GM21786 (cell line): Measurements from ENCODE around the gene TAF11L4.
"Not testable (repeated sequence)": the region's sequence is repeated elsewhere in the genome, so short reads cannot be mapped to it uniquely, and the experiment has no call there.

ENCODE experiments used
- ATAC-seq: cut with Tn5 transposase; IDR thresholded peaks from one replicate; pipeline ENCODE4 v1.9.1; 2021; ENCODE audit not compliant: unreplicated experiment

TAF11L4 gene

GRCh38 chr5:17521501-17521900 lies at the start of gene TAF11L4:
TAF11L4 (plus strand) TSS chr5:17521801.
- ATAC-seq = not testable (repeated sequence)

DNA sequence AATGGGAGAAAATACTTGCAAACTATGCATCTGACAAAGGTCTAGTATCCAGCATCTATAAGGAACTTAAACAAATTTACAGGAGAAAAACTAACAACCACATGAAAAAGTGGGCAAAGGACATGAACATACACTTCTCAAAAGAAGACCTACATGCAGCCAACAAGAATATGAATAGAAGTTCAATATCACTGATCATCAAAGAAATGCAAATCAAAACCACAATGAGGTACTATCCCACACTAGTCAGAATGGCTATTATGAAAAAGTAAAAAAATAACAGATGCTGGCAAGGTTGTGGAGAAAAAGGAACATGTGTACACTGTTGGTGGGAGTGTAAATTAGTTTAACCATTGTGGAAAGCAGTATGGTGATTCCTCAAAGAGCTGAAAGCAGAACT lies 46.5 kb upstream of the TAF11L4 start:
- ATAC-seq = not testable (repeated sequence)

DNA sequence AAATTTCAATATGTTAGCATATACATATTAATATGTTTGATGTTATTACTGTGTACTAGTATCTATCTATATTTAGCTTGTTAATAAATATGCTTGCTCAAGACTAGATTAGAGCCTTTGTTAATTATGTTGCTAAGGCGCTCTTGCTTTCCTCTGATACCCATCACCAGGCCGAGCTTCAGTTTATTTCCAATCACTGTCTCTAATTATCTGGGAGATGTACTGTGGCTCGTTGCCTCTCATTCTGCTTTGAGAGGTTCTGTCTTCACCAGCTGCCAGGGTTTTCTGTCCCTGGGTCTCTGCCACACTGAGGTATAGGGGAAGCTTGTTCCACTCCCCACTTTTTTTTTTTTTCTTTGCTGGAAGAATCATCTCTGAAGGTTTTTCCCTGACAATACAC lies 44.6 kb upstream of the TAF11L4 start:
- no peak for ATAC-seq

GRCh38 chr5:17477573-17478265 lies 43.9 kb upstream of the TAF11L4 start:
- ATAC-seq = no peak

DNA sequence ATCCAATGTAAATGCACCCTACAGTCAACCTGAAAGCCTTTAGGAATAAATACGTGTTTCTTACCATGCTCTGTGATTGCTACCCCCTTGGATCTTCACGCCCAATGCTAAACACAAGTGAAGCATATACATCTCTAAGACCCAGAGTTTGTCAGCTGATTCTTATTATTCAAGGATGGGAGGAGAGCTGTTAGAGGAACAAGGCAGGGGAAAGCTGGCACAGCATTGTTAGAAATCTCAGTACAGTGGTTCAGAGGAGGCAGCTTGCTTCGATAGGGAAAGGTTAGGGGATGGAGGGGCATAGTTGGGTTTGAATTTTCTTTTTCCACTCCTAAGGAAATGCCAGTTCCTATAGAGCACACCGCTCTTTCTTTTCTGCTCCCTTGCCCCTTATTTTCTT lies 40.2 kb upstream of the TAF11L4 start:
- no peak for ATAC-seq

GRCh38 chr5:17482790-17483189 lies 38.8 kb upstream of the TAF11L4 start:
- no peak for ATAC-seq

GRCh38 chr5:17486464-17487173 lies 35.0 kb upstream of the TAF11L4 start:
- not testable (repeated sequence) for ATAC-seq

DNA sequence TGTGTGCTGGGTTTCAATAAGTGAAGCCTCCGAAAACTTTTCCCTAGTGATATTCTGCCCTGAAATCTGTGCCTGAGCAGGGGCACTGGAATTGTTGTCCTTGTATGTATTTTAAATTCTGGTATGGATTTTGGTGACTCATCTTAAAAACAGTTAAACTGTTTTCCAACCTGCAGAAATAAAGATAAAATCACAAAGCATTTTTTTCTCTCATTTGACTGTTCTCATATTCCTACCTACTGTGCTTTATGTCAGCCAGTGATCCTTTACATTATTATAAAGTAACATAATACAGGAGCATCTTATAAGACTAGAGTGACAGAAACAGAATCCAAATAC lies 34.5 kb upstream of the TAF11L4 start:
- no peak for ATAC-seq

GRCh38 chr5:17491257-17491656 lies 30.3 kb upstream of the TAF11L4 start:
- ATAC-seq = not testable (repeated sequence)

GRCh38 chr5:17492770-17493169 lies 28.8 kb upstream of the TAF11L4 start:
- ATAC-seq = no peak

- no peak for ATAC-seq
Observed at GRCh38 chr5:17497446-17497845, 24.2 kb upstream of the TAF11L4 start.

- not testable (repeated sequence) for ATAC-seq
Observed at GRCh38 chr5:17497931-17498330, 23.7 kb upstream of the TAF11L4 start, which contains the start of gene TAF11L2. TAF11L2 (plus strand) TSS chr5:17498231.

DNA sequence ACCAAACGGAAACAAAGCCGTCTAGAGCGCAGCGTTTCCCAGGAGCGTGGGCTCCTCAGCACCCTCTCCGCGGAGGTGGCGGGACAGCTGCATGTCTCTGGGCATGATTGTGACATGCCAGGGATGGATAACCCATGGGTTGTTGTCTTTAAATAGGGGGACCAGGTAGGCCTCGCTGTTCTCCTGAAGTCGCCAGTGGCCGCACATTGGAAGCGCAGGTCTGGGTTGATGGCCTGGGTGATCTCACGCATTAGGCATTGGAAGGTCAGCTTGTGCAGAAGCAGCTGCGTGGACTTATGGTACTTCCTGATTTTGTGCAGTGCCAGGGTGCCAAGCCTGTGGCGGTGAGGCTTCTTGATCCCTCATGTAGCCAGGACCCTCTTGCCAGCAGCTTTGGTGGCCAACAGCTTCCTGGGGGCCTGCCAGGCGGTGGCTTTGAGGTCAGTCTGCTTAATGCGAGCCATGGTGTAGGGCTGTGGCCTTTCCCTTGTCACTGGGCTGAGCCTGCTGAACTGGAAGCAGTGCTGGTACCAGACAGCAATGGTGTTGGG lies 9.8 kb upstream of the TAF11L4 start:
- no peak for ATAC-seq

DNA sequence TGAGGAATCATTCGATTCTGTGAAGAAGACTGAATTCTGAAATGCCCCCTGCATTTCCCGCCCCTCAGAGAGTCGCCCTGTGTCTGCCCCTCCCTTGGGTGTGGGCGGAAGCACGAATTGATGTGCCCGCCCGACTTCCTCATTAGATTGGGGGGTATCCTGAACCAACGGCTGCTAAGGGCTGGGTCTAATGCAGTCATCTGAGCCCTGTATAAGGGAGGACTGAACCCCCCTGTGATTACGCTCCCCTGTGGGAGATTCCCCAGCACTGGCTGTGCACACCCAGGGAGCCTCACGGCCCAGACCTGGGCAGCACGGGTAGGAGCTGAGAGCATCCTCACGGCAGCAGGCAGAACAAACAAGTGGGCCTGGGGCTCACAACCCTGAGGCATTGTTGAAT lies 4.1 kb upstream of the TAF11L4 start:
- ATAC-seq = not testable (repeated sequence)

GRCh38 chr5:17518067-17518466 lies 3.5 kb upstream of the TAF11L4 start, which contains the start of gene TAF11L3:
TAF11L3 (plus strand) TSS chr5:17518367.
- ATAC-seq = not testable (repeated sequence)

GRCh38 chr5:17519508-17519907 lies 2.1 kb upstream of the TAF11L4 start:
- ATAC-seq = not testable (repeated sequence)

- ATAC-seq = not testable (repeated sequence)
Observed at GRCh38 chr5:17524935-17525334, 3.3 kb downstream of the TAF11L4 start, which contains the start of gene TAF11L5. TAF11L5 (plus strand) TSS chr5:17525235.

- not testable (repeated sequence) for ATAC-seq
Observed at GRCh38 chr5:17526504-17526903, 4.9 kb downstream of the TAF11L4 start.

- ATAC-seq = not testable (repeated sequence)
Observed at GRCh38 chr5:17528369-17528768, 6.8 kb downstream of the TAF11L4 start, which contains the start of gene TAF11L6. TAF11L6 (plus strand) TSS chr5:17528669.
